H9 (cell line): ENCODE data around the gene PLA2R1. TPM values are rescaled to one million over a fixed set of nuclear protein-coding genes. Genes with fewer than 3 reads are reported as not detected.

ENCODE experiments used
- DNase-seq: peaks from one replicate; pipeline ENCODE4 v3.0.0-alpha.2; 2017
- H2AFZ ChIP-seq: one replicate; pipeline ENCODE4 v1.6.1; 2013; ENCODE audit warnings: mild to moderate bottlenecking, low read length, control low read depth, moderate library complexity
- H2AK5ac ChIP-seq: 2 replicates; pipeline ENCODE4 v1.6.1; 2013; ENCODE audit warnings: low read length, control low read depth, mixed read lengths; ENCODE audit not compliant: insufficient read length
- H2BK120ac ChIP-seq: one replicate; pipeline ENCODE4 v1.6.1; 2013; ENCODE audit warnings: low read depth, mild to moderate bottlenecking, low read length, control low read depth, inconsistent platforms; ENCODE audit not compliant: poor library complexity, severe bottlenecking
- H2BK12ac ChIP-seq: 2 replicates; pipeline ENCODE4 v1.6.1; 2013; ENCODE audit warnings: low read length, control low read depth, mixed read lengths, low read depth; ENCODE audit not compliant: insufficient read length
- H2BK15ac ChIP-seq: 2 replicates; pipeline ENCODE4 v1.6.1; 2013; ENCODE audit warnings: low read depth, low read length, control low read depth
- H2BK20ac ChIP-seq: one replicate; pipeline ENCODE4 v1.6.1; 2013; ENCODE audit warnings: low read depth, mild to moderate bottlenecking, low read length, control low read depth, inconsistent platforms; ENCODE audit not compliant: poor library complexity, severe bottlenecking
- H2BK5ac ChIP-seq: 2 replicates; pipeline ENCODE4 v1.6.1; 2013; ENCODE audit warnings: low read length, control low read depth, mixed read lengths; ENCODE audit not compliant: insufficient read length
- H3K14ac ChIP-seq: 2 replicates; pipeline ENCODE4 v1.6.1; 2013; ENCODE audit warnings: low read length, control low read depth; ENCODE audit not compliant: insufficient read depth
- H3K18ac ChIP-seq: 2 replicates; pipeline ENCODE4 v1.6.1; 2013; ENCODE audit warnings: low read depth, mild to moderate bottlenecking, mixed read lengths, low read length, control low read depth; ENCODE audit not compliant: insufficient read length
- H3K23ac ChIP-seq: 2 replicates; pipeline ENCODE4 v1.6.1; 2013; ENCODE audit warnings: low read length, control low read depth, mixed read lengths, low read depth; ENCODE audit not compliant: insufficient read length
- H3K23me2 ChIP-seq: 2 replicates; pipeline ENCODE4 v1.6.1; 2013; ENCODE audit warnings: low read depth, mild to moderate bottlenecking, mixed read lengths, low read length, control low read depth; ENCODE audit not compliant: insufficient read length, poor library complexity, severe bottlenecking
- H3K27ac ChIP-seq: 2 replicates; pipeline ENCODE4 v1.5.1; 2013; ENCODE audit warnings: low read length, control low read depth, mixed read lengths, low read depth; ENCODE audit not compliant: insufficient read length
- H3K27me3 ChIP-seq: 2 replicates; pipeline ENCODE4 v1.6.1; 2013; ENCODE audit warnings: low read length, control low read depth, inconsistent platforms; ENCODE audit not compliant: insufficient read depth
- H3K4ac ChIP-seq: 2 replicates; pipeline ENCODE4 v1.6.1; 2013; ENCODE audit warnings: low read depth, mild to moderate bottlenecking, control low read depth, inconsistent platforms, low read length, moderate library complexity
- H3K4me1 ChIP-seq: 2 replicates; pipeline ENCODE4 v1.6.1; 2013; ENCODE audit warnings: low read length, control low read depth, inconsistent platforms; ENCODE audit not compliant: insufficient read depth
- H3K4me2 ChIP-seq: 2 replicates; pipeline ENCODE4 v1.6.1; 2013; ENCODE audit warnings: low read length, control low read depth, mixed read lengths; ENCODE audit not compliant: insufficient read length, insufficient read depth
- H3K56ac ChIP-seq: 2 replicates; pipeline ENCODE4 v1.6.1; 2013; ENCODE audit warnings: low read depth, mild to moderate bottlenecking, mixed read lengths, low read length, control low read depth; ENCODE audit not compliant: insufficient read length
- H3K79me1 ChIP-seq: 2 replicates; pipeline ENCODE4 v1.6.1; 2013; ENCODE audit warnings: low read depth, mild to moderate bottlenecking, moderate library complexity, low read length, control low read depth, inconsistent platforms; ENCODE audit not compliant: insufficient read depth, poor library complexity, severe bottlenecking
- H3K79me2 ChIP-seq: 2 replicates; pipeline ENCODE4 v1.6.1; 2013; ENCODE audit warnings: low read length, control low read depth, inconsistent platforms; ENCODE audit not compliant: insufficient read depth
- H3K9ac ChIP-seq: 2 replicates; pipeline ENCODE4 v1.6.1; 2013; ENCODE audit warnings: low read length, control low read depth, mixed read lengths; ENCODE audit not compliant: insufficient read length; ENCODE audit errors: extremely low read depth
- H3K9me3 ChIP-seq: one replicate; pipeline ENCODE4 v1.6.1; 2013; ENCODE audit warnings: low read depth, low read length, inconsistent platforms; ENCODE audit not compliant: control insufficient read depth
- H3T11ph ChIP-seq: one replicate; pipeline ENCODE4 v1.6.1; 2013; ENCODE audit warnings: mild to moderate bottlenecking, low read length, control low read depth, inconsistent platforms
- H4K20me1 ChIP-seq: one replicate; pipeline ENCODE4 v1.6.1; 2013; ENCODE audit not compliant: control insufficient read depth, insufficient read length, insufficient read depth
- H4K5ac ChIP-seq: 2 replicates; pipeline ENCODE4 v1.6.1; 2013; ENCODE audit warnings: low read depth, mild to moderate bottlenecking, mixed read lengths, low read length, control low read depth; ENCODE audit not compliant: insufficient read length
- H4K8ac ChIP-seq: replicated peaks from 2 replicates; pipeline ENCODE4 v1.6.1; 2013; ENCODE audit warnings: low read length, control low read depth, mixed read lengths, low read depth; ENCODE audit not compliant: insufficient read length
- H4K91ac ChIP-seq: 2 replicates; pipeline ENCODE4 v1.6.1; 2013; ENCODE audit warnings: low read depth, mild to moderate bottlenecking, moderate library complexity, mixed read lengths, low read length, control low read depth; ENCODE audit not compliant: insufficient read length
- H3K27ac Mint-ChIP-seq, 3 experiments: 2 replicates in 2 of 3; 3 replicates in 1 of 3; pipeline ENCODE4 v1.8.0; 2020 to 2021; ENCODE audit warnings: mixed read lengths in 3 of 3, mild to moderate bottlenecking in 1 of 3, moderate library complexity in 1 of 3
- H3K27me3 Mint-ChIP-seq: 2 replicates; pipeline ENCODE4 v1.8.0; 2021; ENCODE audit warnings: low read depth, mild to moderate bottlenecking, moderate library complexity, mixed read lengths
- H3K36me3 Mint-ChIP-seq, 3 experiments: 2 replicates in 2 of 3; 3 replicates in 1 of 3; pipeline ENCODE4 v1.8.0; 2020 to 2021; ENCODE audit warnings: low read depth in 3 of 3, mixed read lengths in 3 of 3; ENCODE audit not compliant: insufficient read depth in 1 of 3
- H3K4me1 Mint-ChIP-seq, 2 experiments: 2 replicates each; pipeline ENCODE4 v1.8.0; 2020; ENCODE audit warnings: mixed read lengths in 2 of 2
- H3K4me3 Mint-ChIP-seq, 2 experiments: 2 replicates in 1 of 2; 3 replicates in 1 of 2; pipeline ENCODE4 v1.8.0; 2020 to 2021; ENCODE audit warnings: mild to moderate bottlenecking in 2 of 2, mixed read lengths in 2 of 2, moderate library complexity in 1 of 2
- H3K9me3 Mint-ChIP-seq, 2 experiments: 2 replicates in 1 of 2; 3 replicates in 1 of 2; pipeline ENCODE4 v1.8.0; 2020; ENCODE audit warnings: mild to moderate bottlenecking in 2 of 2, mixed read lengths in 2 of 2, moderate library complexity in 1 of 2
- CTCF ChIP-seq: fragments of 200-600 bp; sonication (generic); conservative IDR thresholded peaks from 3 replicates; pipeline ENCODE4 v1.8.0; 2021; ENCODE audit warnings: antibody characterized with exemption, mild to moderate bottlenecking
- WGBS: extraction: QIAGEN DNeasy Blood & Tissue Kit; methylation state at CpG from one replicate; pipeline ENCODE4 v1.1.7; 2013; ENCODE audit warnings: missing lambda C conversion rate, low lambda C conversion rate, mixed read lengths; ENCODE audit not compliant: insufficient read length; ENCODE audit errors: extremely low coverage; 5-methylcytosine and 5-hydroxymethylcytosine counted together
- total RNA-seq: library from RNA; stranded (reverse); gene quantifications from 2 replicates; pipeline ENCODE4 v1.2.1, GENCODE V29; 2021

Gene PLA2R1
- total RNA-seq, 1 experiment from 2014 or later: 0.83 TPM

DNA sequence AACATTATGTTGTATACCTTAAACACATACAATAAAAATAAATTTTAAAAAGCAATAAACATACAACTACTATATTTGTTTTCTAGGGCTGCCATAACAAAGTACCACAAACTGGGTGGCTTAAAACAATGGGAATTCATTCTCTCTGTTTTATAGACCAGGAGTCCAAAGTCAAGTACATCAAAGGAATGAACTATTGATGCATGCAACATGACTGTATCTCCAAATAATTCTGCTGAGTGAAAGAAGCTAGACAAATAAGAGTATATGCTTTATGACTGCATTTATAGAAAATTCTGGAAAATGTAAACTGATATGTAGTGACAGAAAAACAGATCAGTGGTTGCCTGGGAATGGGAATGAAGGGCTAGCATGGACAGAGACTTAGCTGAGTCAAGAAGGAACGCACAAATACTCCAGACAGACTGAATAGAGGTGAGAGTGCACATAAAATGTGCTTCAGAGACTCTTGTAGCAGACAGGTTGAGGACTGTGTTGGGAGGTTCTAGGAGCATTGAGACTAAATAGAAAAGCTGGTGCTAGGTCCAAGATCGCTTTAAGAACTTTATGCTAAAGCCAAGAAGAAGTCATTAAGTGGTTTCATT, 11.0 kb upstream of the PLA2R1 start:
- no peaks in the 10 kb centered on the region for H3K79me2 ChIP-seq
- TF ChIP-seq CTCF: no peak
- no peak overlapping the region for H3K4me2 ChIP-seq
- Mint-ChIP-seq H3K4me3 (no peak overlapping the region), H3K9me3 (peaks cover 30 to 32% of the 10 kb centered on the region in 2 experiments), H3K27ac (no peak overlapping the region), H3K4me1 (no peaks in the 10 kb centered on the region), H3K27me3 (no peaks in the 10 kb centered on the region), H3K36me3 (peaks cover 3 to 18% (median 5%) of the 10 kb centered on the region in 3 experiments; a peak in 5 of 7 replicates)
- H2BK20ac ChIP-seq: no peak overlapping the region
- no peak overlapping the region for H2AFZ ChIP-seq
- H3K27me3 ChIP-seq: no peaks in the 10 kb centered on the region
- H4K20me1 ChIP-seq: no peaks in the 10 kb centered on the region
- no peak overlapping the region for H2BK5ac ChIP-seq
- H3K56ac ChIP-seq: no peak overlapping the region
- no peaks in the 10 kb centered on the region for H3K79me1 ChIP-seq
- no peak overlapping the region for H3K14ac ChIP-seq
- no peaks in the 10 kb centered on the region for H3K23me2 ChIP-seq
- no CpG with 5 or more reads among the region's 2 CpGs for WGBS
- DNase-seq: no peak
- H3K9me3 ChIP-seq: no peaks in the 10 kb centered on the region
- no peak overlapping the region for H2BK12ac ChIP-seq
- H3K9ac ChIP-seq: no peak overlapping the region
- no peak overlapping the region for H3K23ac ChIP-seq
- no peak overlapping the region for H2AK5ac ChIP-seq
- H4K91ac ChIP-seq: no peak overlapping the region
- no peak overlapping the region for H4K8ac ChIP-seq
- no peak overlapping the region for H2BK120ac ChIP-seq
- no peak overlapping the region for H4K5ac ChIP-seq
- H3K4ac ChIP-seq: no peak overlapping the region
- H3K4me1 ChIP-seq: no peaks in the 10 kb centered on the region
- no peak overlapping the region for H3T11ph ChIP-seq
- H3K27ac ChIP-seq: no peak overlapping the region
- H2BK15ac ChIP-seq: no peak overlapping the region
- H3K18ac ChIP-seq: no peak overlapping the region
